GM19328 (cell line): ENCODE data around the gene CIDEB.
A peak's percentile ranks its signal among the peaks of the same experiment; 100 is the strongest.
"Not testable (repeated sequence)": the region's sequence is repeated elsewhere in the genome, so short reads cannot be mapped to it uniquely, and the experiment has no call there.

Source experiments
- ATAC-seq: cut with Tn5 transposase; IDR thresholded peaks from one replicate; pipeline ENCODE4 v1.9.1; 2021; ENCODE audit warnings: mild to moderate bottlenecking, moderate library complexity; ENCODE audit not compliant: unreplicated experiment

CIDEB gene

GRCh38 chr14:24307575-24308341 is at the start of gene CIDEB:
Gene CIDEB, minus strand, starts transcription at chr14:24307977. Its CDS starts 119 bp downstream, at chr14:24307858.
- ATAC-seq, result no peak

- no peak for ATAC-seq
Measured at GRCh38 chr14:24356208-24356607, 48.4 kb upstream of the CIDEB start.

GRCh38 chr14:24355009-24355408 is 47.2 kb upstream of the CIDEB start:
- ATAC-seq, result no peak

- ATAC-seq, result not testable (repeated sequence)
Measured at GRCh38 chr14:24354482-24354825, 46.7 kb upstream of the CIDEB start.

- ATAC-seq, result no peak
Measured at GRCh38 chr14:24353559-24354481, 46.0 kb upstream of the CIDEB start.

- no peak for ATAC-seq
Measured at GRCh38 chr14:24351517-24351916, 43.7 kb upstream of the CIDEB start.

- no peak for ATAC-seq
Measured at GRCh38 chr14:24349742-24350141, 42.0 kb upstream of the CIDEB start.

- no peak for ATAC-seq
Measured at GRCh38 chr14:24348186-24348585, 40.4 kb upstream of the CIDEB start.

GRCh38 chr14:24347134-24347533 is 39.4 kb upstream of the CIDEB start:
- ATAC-seq, result no peak

- no peak for ATAC-seq
Measured at GRCh38 chr14:24343795-24344660, 36.3 kb upstream of the CIDEB start.

- no peak for ATAC-seq
Measured at GRCh38 chr14:24342889-24343288, 35.1 kb upstream of the CIDEB start.

GRCh38 chr14:24340606-24341005 is 32.8 kb upstream of the CIDEB start:
- no peak for ATAC-seq

- ATAC-seq, result peak; percentile 95
Measured at GRCh38 chr14:24339284-24340151, 31.7 kb upstream of the CIDEB start, which contains the start of gene RIPK3. Gene RIPK3, minus strand, starts transcription at chr14:24339991. Its CDS starts 165 bp downstream, at chr14:24339826.

GRCh38 chr14:24338843-24339242 is 31.1 kb upstream of the CIDEB start:
- no peak for ATAC-seq

GRCh38 chr14:24337824-24338175 is 30.0 kb upstream of the CIDEB start:
- no peak for ATAC-seq

GRCh38 chr14:24337144-24337823 is 29.5 kb upstream of the CIDEB start:
- no peak for ATAC-seq

- no peak for ATAC-seq
Measured at GRCh38 chr14:24335461-24336171, 27.8 kb upstream of the CIDEB start.

- no peak for ATAC-seq
Measured at GRCh38 chr14:24334431-24335291, 26.9 kb upstream of the CIDEB start, which contains the start of gene ADCY4. Gene ADCY4, minus strand, starts transcription at chr14:24335071. Its CDS starts 419 bp downstream, at chr14:24334652.
